RCC 7860 (cell line): ENCODE measurements around the gene PHF12.

Source experiments
- DNase-seq: peaks from one replicate; pipeline ENCODE4 v3.0.0-alpha.2; 2015; ENCODE audit warnings: low spot score
- FAIRE-seq: peaks from 2 replicates; lab custom pipeline; 2012; peaks lifted over from hg19 to GRCh38; lab: Jason Lieb, UNC

The PHF12 gene

GRCh38 chr17:28951428-28951990, at the start of gene PHF12:
Gene PHF12, minus strand, starts transcription at chr17:28951518. Its CDS starts 558 bp downstream, at chr17:28950960.
- FAIRE-seq (peak; percentile 82), DNase-seq (peak; percentile 100)

- FAIRE-seq, result no peak
- no peak for DNase-seq
These were observed 49.7 kb upstream of the PHF12 start for GRCh38 chr17:29000973-29001372.

- FAIRE-seq, result no peak
These were observed 47.9 kb upstream of the PHF12 start for GRCh38 chr17:28999206-28999605.

GRCh38 chr17:28997806-28998205, 46.5 kb upstream of the PHF12 start:
- FAIRE-seq, result no peak
- DNase-seq, result no peak

More at GRCh38 chr17:28999206-28999605, 47.9 kb upstream of the PHF12 start:
- DNase-seq, result no peak

GRCh38 chr17:28996554-28997096, 45.3 kb upstream of the PHF12 start:
- DNase-seq (no peak), FAIRE-seq (no peak)

GRCh38 chr17:28993645-28994426, 42.5 kb upstream of the PHF12 start:
- DNase-seq (no peak), FAIRE-seq (no peak)

- no peak for DNase-seq
- FAIRE-seq, result no peak
These were observed 41.6 kb upstream of the PHF12 start for GRCh38 chr17:28992625-28993600.

- DNase-seq, result no peak
- no peak for FAIRE-seq
These were observed 40.9 kb upstream of the PHF12 start for GRCh38 chr17:28992185-28992584.

GRCh38 chr17:28991779-28992178, 40.5 kb upstream of the PHF12 start:
- no peak for DNase-seq
- FAIRE-seq, result no peak

GRCh38 chr17:28989028-28989427, 37.7 kb upstream of the PHF12 start:
- FAIRE-seq (no peak), DNase-seq (no peak)

- DNase-seq (no peak), FAIRE-seq (no peak)
These were observed 37.2 kb upstream of the PHF12 start for GRCh38 chr17:28988475-28988874.

- FAIRE-seq (no peak), DNase-seq (no peak)
These were observed 35.7 kb upstream of the PHF12 start for GRCh38 chr17:28986714-28987655.

- FAIRE-seq (no peak), DNase-seq (no peak)
These were observed 34.8 kb upstream of the PHF12 start for GRCh38 chr17:28985950-28986713.

- FAIRE-seq, result no peak
- DNase-seq, result no peak
These were observed 32.2 kb upstream of the PHF12 start for GRCh38 chr17:28983286-28984230.

- FAIRE-seq (no peak), DNase-seq (no peak)
These were observed 30.9 kb upstream of the PHF12 start for GRCh38 chr17:28982131-28982793.

GRCh38 chr17:28978356-28978964, 27.1 kb upstream of the PHF12 start:
- DNase-seq, result no peak
- no peak for FAIRE-seq
